ENCODE data around the gene TRIM36. TPM values are rescaled to one million over a fixed set of nuclear protein-coding genes. Genes with fewer than 3 reads are reported as not detected.
A peak's percentile ranks its signal among the peaks of the same experiment; 100 is the strongest.

Gene TRIM36
- total RNA-seq, 6 experiments from 2014 or later, result 0.39 to 3.6 (median 0.67) TPM

- under 1% methylated on average over 42 of the region's 54 CpGs for WGBS (ENCODE audit: insufficient coverage, low coverage, low lambda C conversion rate, missing lambda C conversion rate)
- Histone ChIP-seq H3K27ac (no peak overlapping the region), H3K4me3 (peak overlapping the region; percentile 37 to 52 (median 46)), H3K27me3 (peaks cover 18 to 24% of the 10 kb centered on the region in 2 donors), H3K36me3 (no peaks in the 10 kb centered on the region), H3K4me1 (peaks cover 0 to 15% (median 0%) of the 10 kb centered on the region in 4 donors), H3K9me3 (no peaks in the 10 kb centered on the region)
- ATAC-seq (peak; percentile 77 to 84 (median 78)), DNase-seq (peak in 1 of 3 donors; percentile 49)
- intact Hi-C loops (cut with DNase I), result no loop called here
- TF ChIP-seq CTCF (IDR thresholded peaks at IDR 0.05), result no peak
- no peak for TF ChIP-seq POLR2A (IDR thresholded peaks at IDR 0.05)
Measured at GRCh38 chr5:115180165-115180709, 10.5 kb upstream of the TRIM36 start.

GRCh38 chr5:115179394-115180164 is 9.9 kb upstream of the TRIM36 start:
- DNase-seq, result peak in 1 of 3 donors; percentile 38
- TF ChIP-seq POLR2A (IDR thresholded peaks at IDR 0.05) (no peak), CTCF (IDR thresholded peaks at IDR 0.05) (no peak)
- intact Hi-C loops (cut with DNase I), result no loop called here
- Histone ChIP-seq H3K27ac (no peak overlapping the region), H3K36me3 (no peaks in the 10 kb centered on the region), H3K27me3 (peaks cover 18 to 24% of the 10 kb centered on the region in 2 donors), H3K9me3 (no peaks in the 10 kb centered on the region), H3K4me1 (peaks cover 0 to 15% (median 0%) of the 10 kb centered on the region in 4 donors), H3K4me3 (peak overlapping the region; percentile 37 to 52 (median 46))
- peak; percentile 66 to 83 (median 72) for ATAC-seq
- 0% methylated on average over 8 of the region's 56 CpGs for WGBS (ENCODE audit: insufficient coverage, low coverage, low lambda C conversion rate, missing lambda C conversion rate)

- ATAC-seq, result peak; percentile 11 to 39 (median 24)
- H3K36me3 ChIP-seq, result no peaks in the 10 kb centered on the region
- no peak overlapping the region for H3K27ac ChIP-seq
- intact Hi-C loops (cut with DNase I), result no loop called here
- DNase-seq, result peak in 1 of 3 donors; percentile 25
- H3K9me3 ChIP-seq, result no peaks in the 10 kb centered on the region
- TF ChIP-seq POLR2A (IDR thresholded peaks at IDR 0.05), result no peak
- peaks cover 18 to 24% of the 10 kb centered on the region in 2 donors for H3K27me3 ChIP-seq
- H3K4me3 ChIP-seq, result no peak overlapping the region
- H3K4me1 ChIP-seq, result peaks cover 0 to 15% (median 0%) of the 10 kb centered on the region in 4 donors
- 33% methylated on average over 24 of the region's 30 CpGs for WGBS (ENCODE audit: insufficient coverage, low coverage, low lambda C conversion rate, missing lambda C conversion rate)
Measured at GRCh38 chr5:115179030-115179393, 9.3 kb upstream of the TRIM36 start.

- TF ChIP-seq POLR2A (IDR thresholded peaks at IDR 0.05), result no peak
- no peak for TF ChIP-seq CTCF (IDR thresholded peaks at IDR 0.05)
- intact Hi-C loops (cut with DNase I), result no loop called here
- DNase-seq, result no peak
- Histone ChIP-seq H3K4me1 (peaks cover 0 to 13% (median 3%) of the 10 kb centered on the region in 4 donors), H3K27me3 (no peaks in the 10 kb centered on the region), H3K36me3 (no peaks in the 10 kb centered on the region), H3K4me3 (peak overlapping the region; percentile 77 to 91 (median 80)), H3K9me3 (no peaks in the 10 kb centered on the region), H3K27ac (no peak overlapping the region)
- ATAC-seq, result no peak
- WGBS (ENCODE audit: insufficient coverage, low coverage, low lambda C conversion rate, missing lambda C conversion rate), result 28% methylated on average over 15 of the region's 16 CpGs
Measured at GRCh38 chr5:115170929-115171510, 1.3 kb upstream of the TRIM36 start.
